OCI-LY3 (cell line): Measurements from ENCODE around the gene HECTD1.

Experiments
- H2AFZ ChIP-seq: fragments of 200-600, 300-600 bp; shearing (Covaris generic); 2 replicates; pipeline ENCODE4 v1.6.0; 2014; ENCODE audit warnings: antibody characterized with exemption, low read depth, low read length
- H3K27ac ChIP-seq: fragments of 200-600, 300-600 bp; sonication (generic); 2 replicates; pipeline ENCODE4 v1.5.1; 2014; ENCODE audit warnings: mild to moderate bottlenecking, low read length, moderate library complexity, mixed read lengths
- H3K27me3 ChIP-seq: fragments of 200-600, 300-600 bp; sonication (generic); 2 replicates; pipeline ENCODE4 v1.6.1; 2014; ENCODE audit warnings: low read depth, low read length, mixed read lengths
- H3K36me3 ChIP-seq: fragments of 200-600, 300-600 bp; sonication (generic); replicated peaks from 2 replicates; pipeline ENCODE3; 2014; ENCODE audit warnings: low read depth, low read length, mixed read lengths
- H3K4me1 ChIP-seq: fragments of 300-600, 200-600 bp; sonication (generic); 2 replicates; pipeline ENCODE4 v1.6.1; 2014; ENCODE audit warnings: low read length, mixed read lengths
- H3K4me2 ChIP-seq: fragments of 200-600, 300-600 bp; sonication (generic); 2 replicates; pipeline ENCODE4 v1.6.1; 2014; ENCODE audit warnings: low read length, mixed read lengths
- H3K4me3 ChIP-seq: fragments of 300-600, 200-600 bp; sonication (generic); 2 replicates; pipeline ENCODE4 v1.5.1; 2014; ENCODE audit warnings: antibody characterized with exemption, mild to moderate bottlenecking, low read length, moderate library complexity
- H3K79me2 ChIP-seq: fragments of 300-600, 200-600 bp; shearing (Covaris generic); 2 replicates; pipeline ENCODE4 v1.6.1; 2014; ENCODE audit warnings: mild to moderate bottlenecking, low read length, mixed read lengths
- H3K9ac ChIP-seq: fragments of 300-600, 200-600 bp; shearing (Covaris generic); 2 replicates; pipeline ENCODE4 v1.6.0; 2014; ENCODE audit warnings: mild to moderate bottlenecking, low read length, moderate library complexity
- H3K9me3 ChIP-seq: fragments of 200-600, 300-600 bp; shearing (Covaris generic); 2 replicates; pipeline ENCODE4 v1.6.1; 2014; ENCODE audit warnings: low read length, mixed read lengths; ENCODE audit not compliant: insufficient read depth
- H4K20me1 ChIP-seq: fragments of 200-600, 300-600 bp; sonication (generic); 2 replicates; pipeline ENCODE4 v1.6.1; 2016; ENCODE audit warnings: low read length, mixed read lengths; ENCODE audit not compliant: insufficient read depth
- CTCF ChIP-seq: fragments of 200-600, 300-600 bp; sonication (generic); IDR thresholded peaks from 2 replicates; pipeline ENCODE4 v1.5.1; 2014; ENCODE audit warnings: antibody characterized with exemption, low read length, low read depth
- EZH2phosphoT487 ChIP-seq: fragments of 200-600 bp; shearing (Covaris generic); IDR thresholded peaks from 2 replicates; pipeline ENCODE4 v1.6.1; 2018; ENCODE audit warnings: antibody characterized with exemption, mixed run types, low read depth

HECTD1 gene

GRCh38 chr14:31253746-31254471, 46.3 kb upstream of the HECTD1 start:
- Histone ChIP-seq H3K4me2 (no peak overlapping the region), H3K79me2 (no peaks in the 10 kb centered on the region), H4K20me1 (no peaks in the 10 kb centered on the region), H3K27me3 (no peaks in the 10 kb centered on the region), H3K4me3 (no peak overlapping the region), H3K36me3 (no peaks in the 10 kb centered on the region), H2AFZ (no peak overlapping the region), H3K27ac (no peak overlapping the region), H3K4me1 (peaks cover 11% of the 10 kb centered on the region), H3K9ac (no peak overlapping the region), H3K9me3 (no peaks in the 10 kb centered on the region)
- TF ChIP-seq EZH2phosphoT487, result no peak
- TF ChIP-seq CTCF, result no peak

- H3K4me1 ChIP-seq, result peaks cover 11% of the 10 kb centered on the region
- no peak overlapping the region for H3K27ac ChIP-seq
- no peak overlapping the region for H2AFZ ChIP-seq
- H3K27me3 ChIP-seq, result no peaks in the 10 kb centered on the region
- H4K20me1 ChIP-seq, result no peaks in the 10 kb centered on the region
- no peak overlapping the region for H3K4me2 ChIP-seq
- no peak overlapping the region for H3K9ac ChIP-seq
- H3K4me3 ChIP-seq, result no peak overlapping the region
- TF ChIP-seq CTCF (no peak), EZH2phosphoT487 (no peak)
- H3K36me3 ChIP-seq, result no peaks in the 10 kb centered on the region
- no peaks in the 10 kb centered on the region for H3K9me3 ChIP-seq
- no peaks in the 10 kb centered on the region for H3K79me2 ChIP-seq
Observed at GRCh38 chr14:31252865-31253264, 45.3 kb upstream of the HECTD1 start.

GRCh38 chr14:31251028-31251958, 43.7 kb upstream of the HECTD1 start:
- H3K9me3 ChIP-seq, result no peaks in the 10 kb centered on the region
- TF ChIP-seq EZH2phosphoT487 (no peak), CTCF (no peak)
- no peaks in the 10 kb centered on the region for H3K4me1 ChIP-seq
- H4K20me1 ChIP-seq, result no peaks in the 10 kb centered on the region
- H3K9ac ChIP-seq, result no peak overlapping the region
- no peak overlapping the region for H2AFZ ChIP-seq
- no peak overlapping the region for H3K4me3 ChIP-seq
- no peaks in the 10 kb centered on the region for H3K79me2 ChIP-seq
- no peak overlapping the region for H3K4me2 ChIP-seq
- H3K27me3 ChIP-seq, result no peaks in the 10 kb centered on the region
- no peak overlapping the region for H3K27ac ChIP-seq
- H3K36me3 ChIP-seq, result no peaks in the 10 kb centered on the region

GRCh38 chr14:31244626-31245025, 37.0 kb upstream of the HECTD1 start:
- Histone ChIP-seq H4K20me1 (no peaks in the 10 kb centered on the region), H3K27ac (no peak overlapping the region), H3K36me3 (no peaks in the 10 kb centered on the region), H3K9ac (no peak overlapping the region), H3K4me1 (peaks cover 13% of the 10 kb centered on the region), H3K27me3 (no peaks in the 10 kb centered on the region), H2AFZ (no peak overlapping the region), H3K9me3 (no peaks in the 10 kb centered on the region), H3K4me3 (no peak overlapping the region), H3K79me2 (no peaks in the 10 kb centered on the region), H3K4me2 (no peak overlapping the region)
- no peak for TF ChIP-seq EZH2phosphoT487
- TF ChIP-seq CTCF, result no peak
